PC-9 (cell line): Measurements from ENCODE around the gene HRH1. TPM values are rescaled to one million over a fixed set of nuclear protein-coding genes. Genes with fewer than 3 reads are reported as not detected.
"Not testable (repeated sequence)": the region's sequence is repeated elsewhere in the genome, so short reads cannot be mapped to it uniquely, and the experiment has no call there.

Experiments
- BruUV-seq: library from RNA; stranded (reverse); fragments of 400-500 nt; replicated peaks from 2 replicates; lab custom pipeline; 2021; lab: Mats Ljungman, UMichigan
- CTCF ChIA-PET: fragments of 300-600 bp; sonication (Branson Sonifier 250); formaldehyde crosslinking; loops from one replicate; lab custom pipeline; 2022; ENCODE audit warnings: antibody characterized with exemption; lab: Charles Lee
- POLR2A ChIA-PET: fragments of 300-600 bp; sonication (Branson Sonifier 250); formaldehyde crosslinking; loops from one replicate; lab custom pipeline; 2022; ENCODE audit warnings: antibody characterized with exemption; ENCODE audit not compliant: unreplicated experiment; lab: Charles Lee
- DNase-seq, 2 experiments: peaks; one replicate each; pipeline versions ENCODE4 v3.0.0 to v3.0.0-alpha.2; 2015 to 2022; ENCODE audit warnings: mixed read lengths in 1 of 2
- H2AFZ ChIP-seq: fragments of 200-600 bp; sonication (generic); 2 replicates; pipeline ENCODE4 v1.8.1; 2017; ENCODE audit warnings: antibody characterized with exemption
- H3F3A ChIP-seq: fragments of 200-600 bp; sonication (generic); 2 replicates; pipeline ENCODE4 v1.8.1; 2017; ENCODE audit warnings: antibody characterized with exemption, mild to moderate bottlenecking, low read depth; ENCODE audit not compliant: insufficient read depth
- H3K27ac ChIP-seq: fragments of 200-600 bp; sonication (generic); 2 replicates; pipeline ENCODE4 v1.6.1; 2016; ENCODE audit warnings: mixed run types
- H3K27me3 ChIP-seq: fragments of 200-600 bp; sonication (generic); 2 replicates; pipeline ENCODE4 v1.6.1; 2016; ENCODE audit warnings: low read depth, mixed run types; ENCODE audit not compliant: insufficient read depth
- H3K36me3 ChIP-seq: fragments of 200-600 bp; sonication (generic); 2 replicates; pipeline ENCODE4 v1.6.1; 2016; ENCODE audit warnings: low read depth, mixed run types
- H3K4me1 ChIP-seq: fragments of 200-600 bp; sonication (generic); replicated peaks from 2 replicates; pipeline ENCODE4 v1.6.1; 2016; ENCODE audit warnings: mixed run types; ENCODE audit not compliant: insufficient read depth
- H3K4me2 ChIP-seq: fragments of 200-600 bp; sonication (generic); 2 replicates; pipeline ENCODE4 v1.6.1; 2017; ENCODE audit warnings: mixed run types
- H3K4me3 ChIP-seq: fragments of 200-600 bp; sonication (generic); 2 replicates; pipeline ENCODE4 v1.6.1; 2016; ENCODE audit warnings: mixed run types
- H3K79me2 ChIP-seq: fragments of 200-600 bp; sonication (generic); 2 replicates; pipeline ENCODE4 v1.6.1; 2017; ENCODE audit warnings: low read depth, mixed run types
- H3K9me2 ChIP-seq: fragments of 200-600 bp; sonication (generic); 2 replicates; pipeline ENCODE4 v1.8.1; 2017; ENCODE audit warnings: mild to moderate bottlenecking; ENCODE audit not compliant: insufficient read depth
- H3K9me3 ChIP-seq: fragments of 200-600 bp; sonication (generic); 2 replicates; pipeline ENCODE4 v1.8.1; 2016; ENCODE audit warnings: low read depth; ENCODE audit not compliant: insufficient read depth
- H4K20me1 ChIP-seq: fragments of 200-600 bp; sonication (generic); 2 replicates; pipeline ENCODE4 v1.8.1; 2017; ENCODE audit not compliant: insufficient read depth
- EZH2 ChIP-seq: fragments of 200-600 bp; sonication (generic); IDR thresholded peaks from 2 replicates; pipeline ENCODE4 v1.8.0; 2017; ENCODE audit warnings: antibody characterized with exemption, low read depth
- intact Hi-C: fragments of 100-400 bp; cut with micrococcal nuclease; formaldehyde crosslinking; loops from one replicate; pipeline ENCODE4 v1.10.0; 2022; ENCODE audit not compliant: unreplicated experiment
- total RNA-seq: library from RNA; stranded (reverse); gene quantifications from 2 replicates; pipeline ENCODE4 v1.2.3, GENCODE V29; 2021
- TF ChIP-seq, protein P1 (sequence below): fragments of 200-600 bp; sonication (generic); conservative IDR thresholded peaks from 2 replicates; pipeline ENCODE4 v1.6.1; 2017; ENCODE audit warnings: mixed run types, antibody characterized with exemption, mild to moderate bottlenecking, moderate library complexity

Gene HRH1
- total RNA-seq, 1 experiment from 2014 or later, result 9.2 TPM

DNA sequence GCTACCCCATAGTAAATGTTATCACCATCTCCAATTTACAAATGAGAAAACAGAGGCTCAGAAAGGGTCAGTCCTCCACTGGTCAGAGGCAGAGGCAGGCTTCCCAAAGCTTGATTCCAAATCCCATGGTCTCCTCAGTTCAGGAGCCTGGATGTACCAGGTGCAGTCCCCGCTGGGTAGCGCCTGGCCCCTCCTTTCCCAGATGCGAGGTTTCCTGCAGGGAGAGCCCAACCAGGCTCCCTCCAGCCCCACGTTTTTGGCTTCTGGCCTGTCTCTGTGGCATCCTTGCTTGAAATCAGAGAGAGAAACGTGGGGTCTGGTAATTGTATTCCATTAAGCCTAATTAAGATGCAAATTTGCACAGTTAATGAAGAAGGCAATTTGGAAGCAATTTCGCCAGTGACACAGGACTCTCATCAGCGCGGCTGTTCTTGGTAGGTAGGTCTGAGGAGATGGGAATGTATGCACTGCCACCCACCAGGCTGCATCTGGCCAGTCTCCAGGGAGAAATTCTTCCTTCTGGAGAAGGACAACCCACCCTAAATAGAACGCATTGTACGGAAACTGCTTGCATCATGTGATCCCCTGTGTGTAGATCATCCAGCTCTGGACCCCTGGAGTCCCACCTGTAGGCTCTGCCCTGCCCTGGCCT is 50.5 kb downstream of the HRH1 start:
- Histone ChIP-seq H3K4me1 (peaks cover 25% of the 10 kb centered on the region), H3K4me3 (no peak overlapping the region), H2AFZ (no peak overlapping the region), H3K36me3 (peaks cover 11% of the 10 kb centered on the region), H3K27me3 (no peaks in the 10 kb centered on the region), H3K9me2 (no peaks in the 10 kb centered on the region), H4K20me1 (no peaks in the 10 kb centered on the region), H3K27ac (no peak overlapping the region), H3F3A (peaks cover 30% of the 10 kb centered on the region), H3K4me2 (no peak overlapping the region), H3K79me2 (0 out of 2 replicates have a peak, but pooled peaks cover 10% of the 10 kb centered on the region), H3K9me3 (no peaks in the 10 kb centered on the region)
- no peak for DNase-seq
- intact Hi-C loops, result loop anchor here (5.0 kb wide), 2 partner anchors 48 to 68 kb away; no protein-coding TSS in a partner anchor
- TF ChIP-seq, protein P1, sequence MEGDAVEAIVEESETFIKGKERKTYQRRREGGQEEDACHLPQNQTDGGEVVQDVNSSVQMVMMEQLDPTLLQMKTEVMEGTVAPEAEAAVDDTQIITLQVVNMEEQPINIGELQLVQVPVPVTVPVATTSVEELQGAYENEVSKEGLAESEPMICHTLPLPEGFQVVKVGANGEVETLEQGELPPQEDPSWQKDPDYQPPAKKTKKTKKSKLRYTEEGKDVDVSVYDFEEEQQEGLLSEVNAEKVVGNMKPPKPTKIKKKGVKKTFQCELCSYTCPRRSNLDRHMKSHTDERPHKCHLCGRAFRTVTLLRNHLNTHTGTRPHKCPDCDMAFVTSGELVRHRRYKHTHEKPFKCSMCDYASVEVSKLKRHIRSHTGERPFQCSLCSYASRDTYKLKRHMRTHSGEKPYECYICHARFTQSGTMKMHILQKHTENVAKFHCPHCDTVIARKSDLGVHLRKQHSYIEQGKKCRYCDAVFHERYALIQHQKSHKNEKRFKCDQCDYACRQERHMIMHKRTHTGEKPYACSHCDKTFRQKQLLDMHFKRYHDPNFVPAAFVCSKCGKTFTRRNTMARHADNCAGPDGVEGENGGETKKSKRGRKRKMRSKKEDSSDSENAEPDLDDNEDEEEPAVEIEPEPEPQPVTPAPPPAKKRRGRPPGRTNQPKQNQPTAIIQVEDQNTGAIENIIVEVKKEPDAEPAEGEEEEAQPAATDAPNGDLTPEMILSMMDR, result no peak
- TF ChIP-seq EZH2, result no peak
- ChIA-PET POLR2A (no interaction called here), CTCF (interaction anchor here (0.6 kb wide), 1 partner anchor 119 kb away, joined by 5 read pairs; no protein-coding TSS in a partner anchor)
- no TSS peak for BruUV-seq

DNA sequence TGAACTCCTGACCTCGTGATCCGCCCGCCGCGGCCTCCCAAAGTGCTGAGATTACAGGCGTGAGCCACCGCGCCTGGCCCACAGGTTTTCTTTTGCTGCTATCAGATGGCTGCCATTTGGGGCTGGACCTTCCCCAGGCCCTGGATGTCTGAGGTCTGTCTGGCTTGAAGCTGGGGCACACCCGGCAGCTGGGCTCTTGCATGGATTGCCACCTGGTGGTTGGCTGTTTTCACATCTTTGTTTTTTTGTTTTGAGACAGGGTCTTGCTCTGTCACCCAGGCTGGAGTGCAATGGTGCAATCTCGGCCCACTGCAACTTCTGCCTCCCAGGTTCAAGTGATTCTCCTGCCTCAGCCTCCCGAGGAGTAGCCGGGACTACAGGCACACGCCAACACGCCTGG is 51.6 kb downstream of the HRH1 start:
- POLR2A ChIA-PET, H2AFZ ChIP-seq, H3K4me3 ChIP-seq, DNase-seq, BruUV-seq, H3K79me2 ChIP-seq, H3K4me2 ChIP-seq, H3K9me2 ChIP-seq, H4K20me1 ChIP-seq, H3K27me3 ChIP-seq, H3K9me3 ChIP-seq, H3K27ac ChIP-seq: not testable (repeated sequence)
- intact Hi-C loops, result loop anchor here (1.0 to 5.0 kb wide), 2 partner anchors 69 to 146 kb away; no protein-coding TSS in a partner anchor
- H3F3A ChIP-seq, result peaks cover 20% of the 10 kb centered on the region; the same call in 1 of the 2 replicates
- CTCF ChIA-PET, result interaction anchor here (0.6 kb wide), 1 partner anchor 20 kb away, joined by 8 read pairs; no protein-coding TSS in a partner anchor
- TF ChIP-seq, protein P1, result peak; percentile 33; the same call in 1 of the 2 replicates
- peaks cover 17% of the 10 kb centered on the region for H3K36me3 ChIP-seq
- peaks cover 25% of the 10 kb centered on the region for H3K4me1 ChIP-seq

DNA sequence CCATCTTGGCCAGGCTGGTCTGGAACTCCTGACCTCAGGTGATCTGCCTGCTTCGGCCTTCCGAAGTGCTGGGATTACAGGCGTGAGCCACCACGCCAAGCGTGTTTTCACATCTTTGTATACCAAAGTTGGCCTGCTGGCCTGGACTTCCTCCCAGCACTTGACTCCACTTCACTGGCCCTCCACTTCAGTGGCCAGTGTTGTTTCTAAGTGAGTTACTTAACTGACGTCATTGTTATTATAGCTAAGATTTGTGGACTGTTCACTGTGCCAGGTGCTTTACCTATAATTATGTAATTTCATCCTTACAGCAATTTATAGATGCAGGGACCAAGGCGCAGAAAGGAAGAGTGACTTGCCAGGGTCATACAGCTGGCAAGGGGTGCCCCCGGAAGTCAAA is 52.0 kb downstream of the HRH1 start:
- BruUV-seq, result no TSS peak
- peaks cover 17% of the 10 kb centered on the region for H3K36me3 ChIP-seq
- intact Hi-C loops, result loop anchor here (1.0 to 5.0 kb wide), 2 partner anchors 69 to 146 kb away; no protein-coding TSS in a partner anchor
- peaks cover 15% of the 10 kb centered on the region; the same call in 1 of the 2 replicates for H3F3A ChIP-seq
- no peak overlapping the region for H3K4me2 ChIP-seq
- 0 out of 2 replicates have a peak, but pooled peaks cover 10% of the 10 kb centered on the region for H3K79me2 ChIP-seq
- H3K4me3 ChIP-seq, result no peak overlapping the region
- ChIA-PET POLR2A (no interaction called here), CTCF (interaction anchor here (0.6 kb wide), 1 partner anchor 129 kb away, joined by 4 read pairs; no protein-coding TSS in a partner anchor)
- no peak for DNase-seq
- no peak for TF ChIP-seq EZH2
- TF ChIP-seq, protein P1, result no peak
- peaks cover 22% of the 10 kb centered on the region for H3K4me1 ChIP-seq
- H3K9me2 ChIP-seq, result no peaks in the 10 kb centered on the region
- H4K20me1 ChIP-seq, result no peaks in the 10 kb centered on the region
- no peaks in the 10 kb centered on the region for H3K27me3 ChIP-seq
- H2AFZ ChIP-seq, result no peak overlapping the region
- H3K27ac ChIP-seq, result no peak overlapping the region
- H3K9me3 ChIP-seq, result no peaks in the 10 kb centered on the region
